B cell (primary cell): Measurements from ENCODE around the gene SCN4A. TPM values are rescaled to one million over a fixed set of nuclear protein-coding genes. Genes with fewer than 3 reads are reported as not detected.
A peak's percentile ranks its signal among the peaks of the same experiment; 100 is the strongest.

ENCODE experiments used
- ATAC-seq: fragments of 200-7000 bp; cut with Tn5 transposase; one replicate; pipeline ENCODE4 v1.10.0; 2021; ENCODE audit warnings: low read depth, mild to moderate bottlenecking, moderate number of reproducible peaks, moderate library complexity
- CTCF ChIA-PET: fragments of 350-600 bp; sonication (Branson Sonifier 250); formaldehyde crosslinking; loops from one replicate; lab custom pipeline; 2021; ENCODE audit warnings: antibody characterized with exemption, inconsistent platforms; lab: Charles Lee
- POLR2A ChIA-PET: fragments of 350-600 bp; sonication (Branson Sonifier 250); formaldehyde crosslinking; loops from one replicate; lab custom pipeline; 2021; ENCODE audit warnings: antibody characterized with exemption; lab: Charles Lee
- DNase-seq: peaks from one replicate; pipeline ENCODE4 v3.0.0; 2013
- H2AFZ ChIP-seq: 2 replicates; pipeline ENCODE4 v1.6.1; 2012; ENCODE audit warnings: mild to moderate bottlenecking, low read depth, low read length; ENCODE audit not compliant: insufficient read depth, poor library complexity, severe bottlenecking
- H3K27ac ChIP-seq, 2 donors: 1 replicate in 1 of 2; 2 replicates in 1 of 2; pipeline ENCODE4 v1.5.1; 2012 to 2013; ENCODE audit warnings: low read length in 2 of 2, mild to moderate bottlenecking in 2 of 2, moderate library complexity in 1 of 2
- H3K27me3 ChIP-seq, 4 experiments: fragments of 200-600 bp in 1 of 4; sonication (generic) in 1 of 4; replicated peaks in 1 of 4; 1 replicate in 2 of 4; 2 replicates in 2 of 4; pipeline versions ENCODE4 v1.6.1 to v1.7.0; 2013 to 2016; ENCODE audit warnings: low read length in 3 of 4, mild to moderate bottlenecking in 2 of 4, mixed read lengths in 1 of 4, moderate library complexity in 1 of 4; ENCODE audit not compliant: insufficient read depth in 4 of 4, control insufficient read depth in 3 of 4; ENCODE audit errors: control extremely low read depth in 1 of 4
- H3K36me3 ChIP-seq, 2 experiments: replicated peaks in 1 of 2; 1 replicate in 1 of 2; 2 replicates in 1 of 2; pipeline versions ENCODE4 v1.6.1 to v1.7.1; 2013; ENCODE audit warnings: low read length in 1 of 2; ENCODE audit not compliant: insufficient read depth in 2 of 2, control insufficient read depth in 1 of 2; ENCODE audit errors: control extremely low read depth in 1 of 2, extremely low read depth in 1 of 2
- H3K4me1 ChIP-seq, 2 donors: fragments of 200-600 bp in 1 of 2; sonication (generic) in 1 of 2; 1 replicate in 1 of 2; 2 replicates in 1 of 2; pipeline versions ENCODE4 v1.5.1 to v1.6.1; 2013 to 2017; ENCODE audit warnings: low read length in 2 of 2; ENCODE audit not compliant: control insufficient read depth in 2 of 2, insufficient read depth in 2 of 2
- H3K4me2 ChIP-seq: replicated peaks from 2 replicates; pipeline ENCODE3; 2012; ENCODE audit warnings: mild to moderate bottlenecking, low read depth, low read length; ENCODE audit not compliant: poor library complexity, severe bottlenecking
- H3K4me3 ChIP-seq, 5 experiments: fragments of 200-600 bp in 1 of 5; sonication (generic) in 1 of 5; 1 replicate in 3 of 5; 2 replicates in 2 of 5; pipeline versions ENCODE4 v1.5.1 to v1.7.0; 2011 to 2016; ENCODE audit warnings: low read length in 4 of 5, mild to moderate bottlenecking in 4 of 5, low read depth in 2 of 5, control low read depth in 1 of 5, moderate library complexity in 1 of 5; ENCODE audit not compliant: insufficient read depth in 1 of 5; ENCODE audit errors: control extremely low read depth in 1 of 5, extremely low read depth in 1 of 5
- H3K79me2 ChIP-seq: fragments of 200-600 bp; sonication (generic); one replicate; pipeline ENCODE4 v1.6.0; 2016; ENCODE audit warnings: low read length; ENCODE audit not compliant: control insufficient read depth, insufficient read depth
- H3K9ac ChIP-seq: fragments of 200-600 bp; sonication (generic); 2 replicates; pipeline ENCODE4 v1.6.1; 2017; ENCODE audit warnings: mild to moderate bottlenecking, low read length, moderate library complexity
- H3K9me3 ChIP-seq, 3 donors: one replicate each; pipeline versions ENCODE4 v1.6.1 to v1.7.1; 2013; ENCODE audit warnings: low read length in 2 of 3; ENCODE audit not compliant: control insufficient read depth in 2 of 3, insufficient read depth in 1 of 3; ENCODE audit errors: control extremely low read depth in 1 of 3
- H4K20me1 ChIP-seq: 2 replicates; pipeline ENCODE4 v1.6.0; 2012; ENCODE audit warnings: mild to moderate bottlenecking, low read length; ENCODE audit not compliant: insufficient read depth, control insufficient read depth, poor library complexity, severe bottlenecking
- H3K27ac Mint-ChIP-seq: one replicate; pipeline ENCODE4 v1.8.0; 2021; ENCODE audit warnings: mixed read lengths
- H3K27me3 Mint-ChIP-seq: one replicate; pipeline ENCODE4 v1.8.0; 2021; ENCODE audit warnings: mixed read lengths
- H3K4me1 Mint-ChIP-seq: one replicate; pipeline ENCODE4 v1.8.0; 2021; ENCODE audit warnings: mixed read lengths
- H3K4me3 Mint-ChIP-seq: one replicate; pipeline ENCODE4 v1.8.0; 2021; ENCODE audit warnings: mixed read lengths
- H3K9me3 Mint-ChIP-seq: one replicate; pipeline ENCODE4 v1.8.0; 2022; ENCODE audit warnings: mixed read lengths; ENCODE audit not compliant: insufficient read depth
- EZH2 ChIP-seq: IDR thresholded peaks from 2 replicates; pipeline ENCODE4 v1.6.1; 2012; ENCODE audit warnings: borderline replicate concordance, low read depth, mild to moderate bottlenecking, moderate library complexity, low read length; ENCODE audit not compliant: insufficient read depth, poor library complexity, severe bottlenecking
- WGBS: methylation state at CpG from one replicate; pipeline ENCODE4 v1.1.5; 2013; ENCODE audit warnings: missing lambda C conversion rate; ENCODE audit not compliant: insufficient coverage; 5-methylcytosine and 5-hydroxymethylcytosine counted together
- intact Hi-C: fragments of 100-400 bp; cut with micrococcal nuclease; formaldehyde crosslinking; loops from one replicate; pipeline ENCODE4 v1.10.0; 2022
- polyA plus RNA-seq: library from polyadenylated mRNA; depleted of rRNA; stranded (reverse); fragments of >200 nt; gene quantifications from 2 replicates; pipeline ENCODE4 v1.2.3, GENCODE V29; 2012
- total RNA-seq, 2 donors: library from RNA; stranded (reverse); fragments of 120-200 nt in 1 of 2; gene quantifications; 1 replicate in 1 of 2; 2 replicates in 1 of 2; pipeline versions ENCODE4 v1.2.3 to v1.2.4, GENCODE V29; 2013 to 2022
- TF ChIP-seq, protein P1 (sequence below): fragments of 200-600 bp; IDR thresholded peaks from one replicate; pipeline ENCODE4 v1.8.0; 2022; ENCODE audit warnings: antibody characterized with exemption, mild to moderate bottlenecking

Gene SCN4A
- total and polyA plus RNA-seq, 2 donors (not counting 1 experiment from before 2014, with no cell fraction given): 1.1 to 1.4 TPM

DNA sequence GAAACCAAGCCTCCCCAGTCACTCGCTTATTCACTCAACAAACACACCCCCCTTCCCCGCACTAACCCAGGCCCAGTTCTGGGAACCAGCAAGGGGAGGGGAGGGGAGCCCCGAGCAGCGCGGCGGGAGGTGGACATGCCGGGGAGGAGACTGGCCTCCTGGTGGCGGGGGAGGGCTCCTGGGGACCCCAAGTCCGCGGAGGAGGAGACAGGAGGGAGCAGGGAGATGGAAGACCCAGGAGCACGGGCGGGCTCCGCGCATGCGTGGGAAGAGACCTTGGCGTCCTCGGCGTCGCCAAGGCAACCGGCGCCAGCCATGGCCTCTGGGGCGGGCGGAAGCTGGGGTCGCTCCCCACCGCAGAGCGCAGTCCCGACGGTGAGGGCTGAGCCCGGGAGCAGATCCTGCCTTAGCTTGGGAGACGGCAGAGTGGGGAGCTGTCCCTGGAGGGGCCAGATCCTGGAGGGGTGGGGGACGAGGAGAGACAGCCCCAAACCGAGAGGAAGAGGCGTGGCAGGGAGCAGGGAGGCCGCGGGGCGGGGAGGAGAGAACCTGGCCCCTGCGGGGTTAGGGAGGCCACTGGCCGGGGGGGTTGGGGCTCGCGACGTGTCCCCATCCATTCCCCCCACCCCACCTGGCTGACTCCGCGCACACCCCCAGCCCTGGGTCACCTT, 25.5 kb upstream of the SCN4A start, which contains the start of gene PRR29:
Gene PRR29 (plus strand): TSS at position 302 of the 671 bp plus-strand sequence. CDS start 14 bp downstream, at position 316.
- Histone ChIP-seq H3K9ac (peak within 1 kb of the TSS; percentile 72), H3K9me3 (no peaks in the 10 kb centered on the region), H3K4me2 (peak within 1 kb of the TSS; percentile 97), H3K4me3 (peak within 1 kb of the TSS; percentile 28 to 68 (median 63)), H3K36me3 (peaks cover 0 to 10% of the 10 kb centered on the region in 2 experiments), H2AFZ (peak within 1 kb of the TSS; percentile 81), H3K27ac (no peak within 1 kb of the TSS), H3K27me3 (peaks cover 0 to 20% (median 5%) of the 10 kb centered on the region in 4 experiments), H4K20me1 (peaks cover 23% of the 10 kb centered on the region), H3K4me1 (peaks cover 27 to 32% of the 10 kb centered on the region in 2 donors), H3K79me2 (no peaks in the 10 kb centered on the region)
- DNase-seq (peak; percentile 80), ATAC-seq (peak; percentile 72)
- TF ChIP-seq, protein P1, sequence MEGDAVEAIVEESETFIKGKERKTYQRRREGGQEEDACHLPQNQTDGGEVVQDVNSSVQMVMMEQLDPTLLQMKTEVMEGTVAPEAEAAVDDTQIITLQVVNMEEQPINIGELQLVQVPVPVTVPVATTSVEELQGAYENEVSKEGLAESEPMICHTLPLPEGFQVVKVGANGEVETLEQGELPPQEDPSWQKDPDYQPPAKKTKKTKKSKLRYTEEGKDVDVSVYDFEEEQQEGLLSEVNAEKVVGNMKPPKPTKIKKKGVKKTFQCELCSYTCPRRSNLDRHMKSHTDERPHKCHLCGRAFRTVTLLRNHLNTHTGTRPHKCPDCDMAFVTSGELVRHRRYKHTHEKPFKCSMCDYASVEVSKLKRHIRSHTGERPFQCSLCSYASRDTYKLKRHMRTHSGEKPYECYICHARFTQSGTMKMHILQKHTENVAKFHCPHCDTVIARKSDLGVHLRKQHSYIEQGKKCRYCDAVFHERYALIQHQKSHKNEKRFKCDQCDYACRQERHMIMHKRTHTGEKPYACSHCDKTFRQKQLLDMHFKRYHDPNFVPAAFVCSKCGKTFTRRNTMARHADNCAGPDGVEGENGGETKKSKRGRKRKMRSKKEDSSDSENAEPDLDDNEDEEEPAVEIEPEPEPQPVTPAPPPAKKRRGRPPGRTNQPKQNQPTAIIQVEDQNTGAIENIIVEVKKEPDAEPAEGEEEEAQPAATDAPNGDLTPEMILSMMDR: no peak
- TF ChIP-seq EZH2: no peak
- no peaks in the 10 kb centered on the region for H3K9me3 Mint-ChIP-seq
- ChIA-PET POLR2A (interaction anchor here (1.4 kb wide), 1 partner anchor 67 kb away, joined by 3 read pairs; no protein-coding TSS in a partner anchor), CTCF (interaction anchor here (0.7 to 7.5 kb wide), 4 partner anchors 18 to 86 kb away, joined by 3 to 89 read pairs (median 3); no protein-coding TSS in a partner anchor)
- H3K27ac Mint-ChIP-seq: peak within 1 kb of the TSS; percentile 63
- 2% methylated on average over 38 of the region's 43 CpGs for WGBS
- intact Hi-C loops: loop anchor here (1.0 kb wide), 2 partner anchors 18 to 22 kb away; partner anchors contain the start of gene ICAM2
- H3K4me1 Mint-ChIP-seq: peaks cover 33% of the 10 kb centered on the region
- H3K27me3 Mint-ChIP-seq: peaks cover 10% of the 10 kb centered on the region
- peak within 1 kb of the TSS; percentile 91 for H3K4me3 Mint-ChIP-seq
